HG02973 (cell line): ENCODE data around the gene ADPRHL1.

ENCODE experiments used
- ATAC-seq: cut with Tn5 transposase; IDR thresholded peaks from one replicate; pipeline ENCODE4 v1.9.1; 2021; ENCODE audit warnings: moderate library complexity; ENCODE audit not compliant: unreplicated experiment

ADPRHL1 gene

GRCh38 chr13:113351514-113352026, 101.7 kb downstream of the ADPRHL1 start:
- no peak for ATAC-seq

GRCh38 chr13:113350938-113351335, 102.4 kb downstream of the ADPRHL1 start:
- no peak for ATAC-seq

- ATAC-seq, result no peak
Observed at GRCh38 chr13:113350065-113350937, 103.0 kb downstream of the ADPRHL1 start.
